SK-N-SH treated with all-trans-retinoic acid at 6 μM for 48 hours (cell line): Measurements from ENCODE around the gene ADAMTS13.

Experiments
- ATAC-seq: fragments of 200-7000 bp; cut with Tn5 transposase; 3 replicates; pipeline ENCODE4 v1.9.1; 2020; ENCODE audit warnings: mild to moderate bottlenecking, moderate library complexity
- ARNTL ChIP-seq: fragments of 450-650 bp; formaldehyde crosslinking; IDR thresholded peaks from 2 replicates; pipeline ENCODE4 v1.5.0; 2020; ENCODE audit warnings: low read depth, mild to moderate bottlenecking, moderate library complexity, borderline replicate concordance
- BACH2 ChIP-seq: fragments of 250-450 bp; sonication (Bioruptor Pico); IDR thresholded peaks from 2 replicates; pipeline ENCODE4 v1.9.0; 2021; ENCODE audit warnings: mild to moderate bottlenecking, borderline replicate concordance
- CSDC2 ChIP-seq: fragments of 250-450 bp; sonication (Bioruptor Pico); IDR thresholded peaks from 2 replicates; pipeline ENCODE4 v1.5.0; 2020; ENCODE audit warnings: mild to moderate bottlenecking, moderate library complexity
- ESRRG ChIP-seq: fragments of 250-450 bp; sonication (Bioruptor Pico); IDR thresholded peaks from 2 replicates; pipeline ENCODE4 v1.6.1; 2021; ENCODE audit warnings: mild to moderate bottlenecking
- GLIS3 ChIP-seq: fragments of 250-450 bp; sonication (Bioruptor Pico); IDR thresholded peaks from 2 replicates; pipeline ENCODE4 v1.5.0; 2020; ENCODE audit warnings: mild to moderate bottlenecking, moderate library complexity
- ISL1 ChIP-seq: fragments of 250-450 bp; sonication (Bioruptor Pico); IDR thresholded peaks from 2 replicates; pipeline ENCODE4 v2.1.2; 2022; ENCODE audit warnings: mild to moderate bottlenecking, moderate library complexity
- OSR1 ChIP-seq: fragments of 250-450 bp; sonication (Bioruptor Pico); IDR thresholded peaks from 2 replicates; pipeline ENCODE4 v1.8.0; 2022; ENCODE audit warnings: moderate library complexity, mild to moderate bottlenecking, inconsistent platforms
- PPARA ChIP-seq: fragments of 250-450 bp; sonication (Bioruptor Pico); IDR thresholded peaks from 2 replicates; pipeline ENCODE4 v1.5.0; 2020; ENCODE audit warnings: mild to moderate bottlenecking, borderline replicate concordance
- RARB ChIP-seq: fragments of 250-450 bp; sonication (Bioruptor Pico); IDR thresholded peaks from 2 replicates; pipeline ENCODE4 v1.8.0; 2021; ENCODE audit warnings: mild to moderate bottlenecking, moderate library complexity
- SNAI2 ChIP-seq: fragments of 250-450 bp; sonication (Bioruptor Pico); IDR thresholded peaks from 2 replicates; pipeline ENCODE4 v1.5.0; 2020; ENCODE audit warnings: mild to moderate bottlenecking, moderate library complexity
- TCF4 ChIP-seq: fragments of 250-450 bp; sonication (Bioruptor Pico); IDR thresholded peaks from 2 replicates; pipeline ENCODE4 v1.8.0; 2021; ENCODE audit warnings: mild to moderate bottlenecking, moderate library complexity, borderline replicate concordance
- TOX ChIP-seq: fragments of 250-450 bp; sonication (Bioruptor Pico); IDR thresholded peaks from 2 replicates; pipeline ENCODE4 v1.8.0; 2021; ENCODE audit warnings: mild to moderate bottlenecking, moderate library complexity, borderline replicate concordance
- ZC3H10 ChIP-seq: fragments of 250-450 bp; sonication (Bioruptor Pico); IDR thresholded peaks from 2 replicates; pipeline ENCODE4 v1.5.1; 2021; ENCODE audit warnings: mild to moderate bottlenecking, moderate library complexity
- ZFP3 ChIP-seq: fragments of 250-450 bp; sonication (Bioruptor Pico); IDR thresholded peaks from 2 replicates; pipeline ENCODE4 v1.5.0; 2020; ENCODE audit warnings: mild to moderate bottlenecking, moderate library complexity
- ZFP30 ChIP-seq: fragments of 450-650 bp; formaldehyde crosslinking; IDR thresholded peaks from 2 replicates; pipeline ENCODE4 v1.5.0; 2022; ENCODE audit warnings: mild to moderate bottlenecking, moderate library complexity
- ZNF565 ChIP-seq: fragments of 450-650 bp; formaldehyde crosslinking; conservative IDR thresholded peaks from 2 replicates; pipeline ENCODE4 v1.5.0; 2020; ENCODE audit warnings: low read depth, mild to moderate bottlenecking, moderate library complexity
- ZNF70 ChIP-seq: fragments of 450-650 bp; formaldehyde crosslinking; IDR thresholded peaks from 2 replicates; pipeline ENCODE4 v1.5.0; 2020; ENCODE audit warnings: mild to moderate bottlenecking, moderate library complexity
- ZNF8 ChIP-seq: fragments of 450-650 bp; formaldehyde crosslinking; IDR thresholded peaks from 2 replicates; pipeline ENCODE4 v1.5.0; 2020; ENCODE audit warnings: mild to moderate bottlenecking, moderate library complexity
- TF ChIP-seq, protein P1 (sequence below): fragments of 250-450 bp; sonication (Bioruptor Pico); IDR thresholded peaks from 2 replicates; pipeline ENCODE4 v1.8.0; 2021; ENCODE audit warnings: low read depth, mild to moderate bottlenecking, moderate library complexity, borderline replicate concordance
- TF ChIP-seq, protein P2 (sequence below): fragments of 250-450 bp; sonication (Bioruptor Pico); IDR thresholded peaks from 2 replicates; pipeline ENCODE4 v1.5.1; 2020; ENCODE audit warnings: low read depth, mild to moderate bottlenecking, moderate library complexity
- TF ChIP-seq, protein P3 (sequence below): fragments of 250-450 bp; sonication (Bioruptor Pico); IDR thresholded peaks from 2 replicates; pipeline ENCODE4 v1.5.1; 2021; ENCODE audit warnings: mild to moderate bottlenecking, moderate library complexity
- TF ChIP-seq, protein P4 (sequence below): fragments of 250-450 bp; sonication (Bioruptor Pico); IDR thresholded peaks from 2 replicates; pipeline ENCODE4 v1.5.0; 2020; ENCODE audit warnings: mild to moderate bottlenecking, moderate library complexity
- TF ChIP-seq, protein P5 (sequence below): fragments of 250-450 bp; sonication (Bioruptor Pico); IDR thresholded peaks from 2 replicates; pipeline ENCODE4 v1.8.0; 2020; ENCODE audit warnings: mild to moderate bottlenecking, moderate library complexity, borderline replicate concordance

ADAMTS13 gene

DNA sequence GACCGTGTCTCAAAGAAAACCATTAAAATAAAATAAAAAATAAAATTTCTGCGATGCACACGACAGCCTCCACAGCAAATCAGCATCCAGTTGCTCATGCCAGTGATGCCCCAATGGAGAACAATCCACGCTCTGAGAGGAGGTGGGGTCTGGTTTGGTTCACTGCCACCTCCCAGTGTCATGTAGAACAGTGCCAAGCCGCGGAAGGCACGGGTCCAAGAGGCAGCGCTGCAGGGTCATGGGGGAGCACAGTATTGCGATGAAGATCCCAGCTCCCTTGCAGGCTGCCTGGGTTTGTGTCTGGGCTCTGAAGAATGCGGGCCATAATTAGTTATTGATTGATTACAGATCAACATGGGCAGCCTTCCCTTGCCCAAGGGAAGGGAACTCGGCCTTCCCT lies 31.5 kb downstream of the ADAMTS13 start:
- no peak for TF ChIP-seq ARNTL (CRISPR knock-in tag)
- TF ChIP-seq, protein P1, sequence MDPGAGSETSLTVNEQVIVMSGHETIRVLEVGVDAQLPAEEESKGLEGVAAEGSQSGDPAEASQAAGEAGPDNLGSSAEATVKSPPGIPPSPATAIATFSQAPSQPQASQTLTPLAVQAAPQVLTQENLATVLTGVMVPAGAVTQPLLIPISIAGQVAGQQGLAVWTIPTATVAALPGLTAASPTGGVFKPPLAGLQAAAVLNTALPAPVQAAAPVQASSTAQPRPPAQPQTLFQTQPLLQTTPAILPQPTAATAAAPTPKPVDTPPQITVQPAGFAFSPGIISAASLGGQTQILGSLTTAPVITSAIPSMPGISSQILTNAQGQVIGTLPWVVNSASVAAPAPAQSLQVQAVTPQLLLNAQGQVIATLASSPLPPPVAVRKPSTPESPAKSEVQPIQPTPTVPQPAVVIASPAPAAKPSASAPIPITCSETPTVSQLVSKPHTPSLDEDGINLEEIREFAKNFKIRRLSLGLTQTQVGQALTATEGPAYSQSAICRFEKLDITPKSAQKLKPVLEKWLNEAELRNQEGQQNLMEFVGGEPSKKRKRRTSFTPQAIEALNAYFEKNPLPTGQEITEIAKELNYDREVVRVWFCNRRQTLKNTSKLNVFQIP (CRISPR knock-in tag): no peak
- TF ChIP-seq, protein P2, sequence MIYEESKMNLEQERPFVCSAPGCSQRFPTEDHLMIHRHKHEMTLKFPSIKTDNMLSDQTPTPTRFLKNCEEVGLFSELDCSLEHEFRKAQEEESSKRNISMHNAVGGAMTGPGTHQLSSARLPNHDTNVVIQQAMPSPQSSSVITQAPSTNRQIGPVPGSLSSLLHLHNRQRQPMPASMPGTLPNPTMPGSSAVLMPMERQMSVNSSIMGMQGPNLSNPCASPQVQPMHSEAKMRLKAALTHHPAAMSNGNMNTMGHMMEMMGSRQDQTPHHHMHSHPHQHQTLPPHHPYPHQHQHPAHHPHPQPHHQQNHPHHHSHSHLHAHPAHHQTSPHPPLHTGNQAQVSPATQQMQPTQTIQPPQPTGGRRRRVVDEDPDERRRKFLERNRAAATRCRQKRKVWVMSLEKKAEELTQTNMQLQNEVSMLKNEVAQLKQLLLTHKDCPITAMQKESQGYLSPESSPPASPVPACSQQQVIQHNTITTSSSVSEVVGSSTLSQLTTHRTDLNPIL: no peak
- TF ChIP-seq, protein P3, sequence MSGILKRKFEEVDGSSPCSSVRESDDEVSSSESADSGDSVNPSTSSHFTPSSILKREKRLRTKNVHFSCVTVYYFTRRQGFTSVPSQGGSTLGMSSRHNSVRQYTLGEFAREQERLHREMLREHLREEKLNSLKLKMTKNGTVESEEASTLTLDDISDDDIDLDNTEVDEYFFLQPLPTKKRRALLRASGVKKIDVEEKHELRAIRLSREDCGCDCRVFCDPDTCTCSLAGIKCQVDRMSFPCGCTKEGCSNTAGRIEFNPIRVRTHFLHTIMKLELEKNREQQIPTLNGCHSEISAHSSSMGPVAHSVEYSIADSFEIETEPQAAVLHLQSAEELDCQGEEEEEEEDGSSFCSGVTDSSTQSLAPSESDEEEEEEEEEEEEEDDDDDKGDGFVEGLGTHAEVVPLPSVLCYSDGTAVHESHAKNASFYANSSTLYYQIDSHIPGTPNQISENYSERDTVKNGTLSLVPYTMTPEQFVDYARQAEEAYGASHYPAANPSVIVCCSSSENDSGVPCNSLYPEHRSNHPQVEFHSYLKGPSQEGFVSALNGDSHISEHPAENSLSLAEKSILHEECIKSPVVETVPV: no peak
- TF ChIP-seq CSDC2 (CRISPR knock-in tag): no peak
- TF ChIP-seq RARB (CRISPR knock-in tag): no peak
- TF ChIP-seq OSR1 (CRISPR knock-in tag): no peak
- TF ChIP-seq ZNF565 (CRISPR knock-in tag): no peak
- no peak for TF ChIP-seq TOX (CRISPR knock-in tag)
- TF ChIP-seq PPARA (CRISPR knock-in tag): no peak
- TF ChIP-seq ISL1 (CRISPR knock-in tag): no peak
- TF ChIP-seq ESRRG (CRISPR knock-in tag): no peak
- no peak for TF ChIP-seq BACH2 (CRISPR knock-in tag)
- TF ChIP-seq ZFP3 (CRISPR knock-in tag): no peak
- TF ChIP-seq ZNF8: no peak
- no peak for TF ChIP-seq TCF4
- no peak for ATAC-seq

DNA sequence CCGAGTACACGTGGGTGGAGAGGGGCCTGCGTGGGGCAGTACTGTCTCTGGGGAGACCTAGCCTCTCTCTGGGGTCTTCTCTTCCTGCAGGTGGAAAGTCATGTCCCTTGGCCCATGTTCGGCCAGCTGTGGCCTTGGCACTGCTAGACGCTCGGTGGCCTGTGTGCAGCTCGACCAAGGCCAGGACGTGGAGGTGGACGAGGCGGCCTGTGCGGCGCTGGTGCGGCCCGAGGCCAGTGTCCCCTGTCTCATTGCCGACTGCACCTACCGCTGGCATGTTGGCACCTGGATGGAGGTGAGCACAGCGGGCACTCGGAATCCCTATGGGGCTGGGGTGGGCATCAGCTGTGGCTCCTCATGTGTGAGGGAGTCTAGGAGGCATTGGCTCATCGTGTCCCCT lies 32.2 kb downstream of the ADAMTS13 start:
- no peak for ATAC-seq
- TF ChIP-seq, protein P2: no peak
- TF ChIP-seq ARNTL (CRISPR knock-in tag): no peak
- no peak for TF ChIP-seq ZFP30 (CRISPR knock-in tag)
- TF ChIP-seq, protein P3: no peak
- TF ChIP-seq PPARA (CRISPR knock-in tag): no peak
- TF ChIP-seq BACH2 (CRISPR knock-in tag): no peak
- TF ChIP-seq GLIS3 (CRISPR knock-in tag): no peak
- TF ChIP-seq RARB (CRISPR knock-in tag): no peak
- no peak for TF ChIP-seq CSDC2 (CRISPR knock-in tag)
- no peak for TF ChIP-seq ZNF70
- TF ChIP-seq, protein P4, sequence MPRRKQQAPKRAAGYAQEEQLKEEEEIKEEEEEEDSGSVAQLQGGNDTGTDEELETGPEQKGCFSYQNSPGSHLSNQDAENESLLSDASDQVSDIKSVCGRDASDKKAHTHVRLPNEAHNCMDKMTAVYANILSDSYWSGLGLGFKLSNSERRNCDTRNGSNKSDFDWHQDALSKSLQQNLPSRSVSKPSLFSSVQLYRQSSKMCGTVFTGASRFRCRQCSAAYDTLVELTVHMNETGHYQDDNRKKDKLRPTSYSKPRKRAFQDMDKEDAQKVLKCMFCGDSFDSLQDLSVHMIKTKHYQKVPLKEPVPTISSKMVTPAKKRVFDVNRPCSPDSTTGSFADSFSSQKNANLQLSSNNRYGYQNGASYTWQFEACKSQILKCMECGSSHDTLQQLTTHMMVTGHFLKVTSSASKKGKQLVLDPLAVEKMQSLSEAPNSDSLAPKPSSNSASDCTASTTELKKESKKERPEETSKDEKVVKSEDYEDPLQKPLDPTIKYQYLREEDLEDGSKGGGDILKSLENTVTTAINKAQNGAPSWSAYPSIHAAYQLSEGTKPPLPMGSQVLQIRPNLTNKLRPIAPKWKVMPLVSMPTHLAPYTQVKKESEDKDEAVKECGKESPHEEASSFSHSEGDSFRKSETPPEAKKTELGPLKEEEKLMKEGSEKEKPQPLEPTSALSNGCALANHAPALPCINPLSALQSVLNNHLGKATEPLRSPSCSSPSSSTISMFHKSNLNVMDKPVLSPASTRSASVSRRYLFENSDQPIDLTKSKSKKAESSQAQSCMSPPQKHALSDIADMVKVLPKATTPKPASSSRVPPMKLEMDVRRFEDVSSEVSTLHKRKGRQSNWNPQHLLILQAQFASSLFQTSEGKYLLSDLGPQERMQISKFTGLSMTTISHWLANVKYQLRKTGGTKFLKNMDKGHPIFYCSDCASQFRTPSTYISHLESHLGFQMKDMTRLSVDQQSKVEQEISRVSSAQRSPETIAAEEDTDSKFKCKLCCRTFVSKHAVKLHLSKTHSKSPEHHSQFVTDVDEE (CRISPR knock-in tag): no peak
- TF ChIP-seq ZNF565 (CRISPR knock-in tag): no peak
- no peak for TF ChIP-seq TCF4
- TF ChIP-seq SNAI2 (CRISPR knock-in tag): no peak
- no peak for TF ChIP-seq ZC3H10 (CRISPR knock-in tag)
- TF ChIP-seq ISL1 (CRISPR knock-in tag): no peak
- TF ChIP-seq, protein P5, sequence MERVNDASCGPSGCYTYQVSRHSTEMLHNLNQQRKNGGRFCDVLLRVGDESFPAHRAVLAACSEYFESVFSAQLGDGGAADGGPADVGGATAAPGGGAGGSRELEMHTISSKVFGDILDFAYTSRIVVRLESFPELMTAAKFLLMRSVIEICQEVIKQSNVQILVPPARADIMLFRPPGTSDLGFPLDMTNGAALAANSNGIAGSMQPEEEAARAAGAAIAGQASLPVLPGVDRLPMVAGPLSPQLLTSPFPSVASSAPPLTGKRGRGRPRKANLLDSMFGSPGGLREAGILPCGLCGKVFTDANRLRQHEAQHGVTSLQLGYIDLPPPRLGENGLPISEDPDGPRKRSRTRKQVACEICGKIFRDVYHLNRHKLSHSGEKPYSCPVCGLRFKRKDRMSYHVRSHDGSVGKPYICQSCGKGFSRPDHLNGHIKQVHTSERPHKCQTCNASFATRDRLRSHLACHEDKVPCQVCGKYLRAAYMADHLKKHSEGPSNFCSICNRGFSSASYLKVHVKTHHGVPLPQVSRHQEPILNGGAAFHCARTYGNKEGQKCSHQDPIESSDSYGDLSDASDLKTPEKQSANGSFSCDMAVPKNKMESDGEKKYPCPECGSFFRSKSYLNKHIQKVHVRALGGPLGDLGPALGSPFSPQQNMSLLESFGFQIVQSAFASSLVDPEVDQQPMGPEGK (CRISPR knock-in tag): no peak
- no peak for TF ChIP-seq ESRRG (CRISPR knock-in tag)
